ENCODE measurements around the gene CAMTA1. TPM values are rescaled to one million over a fixed set of nuclear protein-coding genes. Genes with fewer than 3 reads are reported as not detected.

The CAMTA1 gene
- total RNA-seq, 1 experiment from 2014 or later, result 85.2 TPM

GRCh38 chr1:7111853-7112252, 326.6 kb downstream of the CAMTA1 start:
- intact Hi-C loops (cut with micrococcal nuclease; ENCODE audit: unreplicated experiment), result loop anchor here (10.0 kb wide), 1 partner anchor 63 kb away; no protein-coding TSS in a partner anchor
- BruUV-seq (replicated peaks), result no TSS peak
- H3K36me3 ChIP-seq (ENCODE audit: insufficient read depth, low read length, poor library complexity, severe bottlenecking), result no peaks in the 10 kb centered on the region
- CTCF ChIA-PET, result no interaction called here
- no peaks in the 10 kb centered on the region for H3K4me1 ChIP-seq (ENCODE audit: insufficient read depth, low read length, poor library complexity, severe bottlenecking)
- H3K27ac ChIP-seq (ENCODE audit: low read depth, low read length, poor library complexity, severe bottlenecking), result no peak overlapping the region
- no peak for DNase-seq (ENCODE audit: low spot score)
- TF ChIP-seq CTCF (conservative IDR thresholded peaks at IDR 0.05; ENCODE audit: low read depth, low read length) (no peak), EZH2 (IDR thresholded peaks at IDR 0.05; ENCODE audit: borderline replicate concordance, low read depth, low read length, poor library complexity, severe bottlenecking) (no peak)
- POLR2A ChIA-PET (ENCODE audit: low non-redundant PET), result no interaction called here
- no peaks in the 10 kb centered on the region for H3K9me3 ChIP-seq (ENCODE audit: low read depth, low read length, poor library complexity, severe bottlenecking)
- no peak overlapping the region for H3K4me3 ChIP-seq (ENCODE audit: low read depth, low read length, poor library complexity, severe bottlenecking)
- H3K27me3 ChIP-seq (replicated peaks; ENCODE audit: insufficient read depth, low read depth, low read length, poor library complexity), result no peaks in the 10 kb centered on the region

- Histone ChIP-seq H3K4me3 (ENCODE audit: low read depth, low read length, poor library complexity, severe bottlenecking) (no peak overlapping the region), H3K36me3 (ENCODE audit: insufficient read depth, low read length, poor library complexity, severe bottlenecking) (no peaks in the 10 kb centered on the region), H3K4me1 (ENCODE audit: insufficient read depth, low read length, poor library complexity, severe bottlenecking) (no peaks in the 10 kb centered on the region), H3K27ac (ENCODE audit: low read depth, low read length, poor library complexity, severe bottlenecking) (no peak overlapping the region), H3K27me3 (replicated peaks; ENCODE audit: insufficient read depth, low read depth, low read length, poor library complexity) (peaks cover 8% of the 10 kb centered on the region), H3K9me3 (ENCODE audit: low read depth, low read length, poor library complexity, severe bottlenecking) (no peaks in the 10 kb centered on the region)
- no TSS peak for BruUV-seq (replicated peaks)
- no peak for TF ChIP-seq EZH2 (IDR thresholded peaks at IDR 0.05; ENCODE audit: borderline replicate concordance, low read depth, low read length, poor library complexity, severe bottlenecking)
- no peak for TF ChIP-seq CTCF (conservative IDR thresholded peaks at IDR 0.05; ENCODE audit: low read depth, low read length)
- CTCF ChIA-PET, result no interaction called here
- POLR2A ChIA-PET (ENCODE audit: low non-redundant PET), result no interaction called here
- no peak for DNase-seq (ENCODE audit: low spot score)
- intact Hi-C loops (cut with micrococcal nuclease; ENCODE audit: unreplicated experiment), result loop anchor here (10.0 kb wide), 1 partner anchor 62 kb away; no protein-coding TSS in a partner anchor
Measured at GRCh38 chr1:7113136-7113535, 327.9 kb downstream of the CAMTA1 start.

- no peaks in the 10 kb centered on the region for H3K4me1 ChIP-seq (ENCODE audit: insufficient read depth, low read length, poor library complexity, severe bottlenecking)
- H3K27ac ChIP-seq (ENCODE audit: low read depth, low read length, poor library complexity, severe bottlenecking), result no peak overlapping the region
- H3K9me3 ChIP-seq (ENCODE audit: low read depth, low read length, poor library complexity, severe bottlenecking), result no peaks in the 10 kb centered on the region
- ChIA-PET CTCF (no interaction called here), POLR2A (ENCODE audit: low non-redundant PET) (no interaction called here)
- no peak for DNase-seq (ENCODE audit: low spot score)
- no peaks in the 10 kb centered on the region for H3K36me3 ChIP-seq (ENCODE audit: insufficient read depth, low read length, poor library complexity, severe bottlenecking)
- intact Hi-C loops (cut with micrococcal nuclease; ENCODE audit: unreplicated experiment), result loop anchor here (10.0 kb wide), 1 partner anchor 61 kb away; no protein-coding TSS in a partner anchor
- H3K4me3 ChIP-seq (ENCODE audit: low read depth, low read length, poor library complexity, severe bottlenecking), result no peak overlapping the region
- no TSS peak for BruUV-seq (replicated peaks)
- H3K27me3 ChIP-seq (replicated peaks; ENCODE audit: insufficient read depth, low read depth, low read length, poor library complexity), result peaks cover 15% of the 10 kb centered on the region
- TF ChIP-seq EZH2 (IDR thresholded peaks at IDR 0.05; ENCODE audit: borderline replicate concordance, low read depth, low read length, poor library complexity, severe bottlenecking), result no peak
Measured at GRCh38 chr1:7113822-7114221, 328.6 kb downstream of the CAMTA1 start.

DNA sequence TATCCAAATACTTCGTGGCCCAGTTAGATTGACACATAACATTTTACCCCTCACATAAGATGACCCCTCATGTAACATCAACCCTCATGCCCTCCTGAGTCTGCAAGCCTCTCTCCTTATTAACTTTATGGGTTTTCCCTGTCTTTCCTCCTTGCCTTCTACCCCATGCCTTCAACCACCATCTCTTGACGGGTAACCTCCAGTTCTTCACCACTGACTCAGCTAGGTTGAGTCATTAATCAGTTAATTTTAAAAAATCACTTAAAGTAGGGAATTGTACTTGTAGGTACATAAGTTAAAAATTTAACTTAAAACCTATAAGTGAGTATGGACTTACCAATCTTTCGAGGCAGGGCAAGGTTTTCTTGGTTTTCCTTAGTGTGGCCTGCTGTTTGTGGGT, 330.7 kb downstream of the CAMTA1 start:
- no peak overlapping the region for H3K27ac ChIP-seq (ENCODE audit: low read depth, low read length, poor library complexity, severe bottlenecking)
- no peak for DNase-seq (ENCODE audit: low spot score)
- H3K4me1 ChIP-seq (ENCODE audit: insufficient read depth, low read length, poor library complexity, severe bottlenecking), result no peaks in the 10 kb centered on the region
- TF ChIP-seq CTCF (conservative IDR thresholded peaks at IDR 0.05; ENCODE audit: low read depth, low read length), result no peak
- TF ChIP-seq EZH2 (IDR thresholded peaks at IDR 0.05; ENCODE audit: borderline replicate concordance, low read depth, low read length, poor library complexity, severe bottlenecking), result no peak
- no TSS peak for BruUV-seq (replicated peaks)
- ChIA-PET CTCF (no interaction called here), POLR2A (ENCODE audit: low non-redundant PET) (no interaction called here)
- H3K27me3 ChIP-seq (replicated peaks; ENCODE audit: insufficient read depth, low read depth, low read length, poor library complexity), result peaks cover 30% of the 10 kb centered on the region
- H3K9me3 ChIP-seq (ENCODE audit: low read depth, low read length, poor library complexity, severe bottlenecking), result no peaks in the 10 kb centered on the region
- intact Hi-C loops (cut with micrococcal nuclease; ENCODE audit: unreplicated experiment), result loop anchor here (10.0 kb wide), 1 partner anchor 59 kb away; no protein-coding TSS in a partner anchor
- no peak overlapping the region for H3K4me3 ChIP-seq (ENCODE audit: low read depth, low read length, poor library complexity, severe bottlenecking)
- H3K36me3 ChIP-seq (ENCODE audit: insufficient read depth, low read length, poor library complexity, severe bottlenecking), result no peaks in the 10 kb centered on the region

All from A673 (cell line).